OCI-LY1 (cell line): Measurements from ENCODE around the gene AFAP1.
A peak's percentile ranks its signal among the peaks of the same experiment; 100 is the strongest.

ENCODE experiments used
- H2AFZ ChIP-seq: fragments of 200-600 bp; sonication (generic), shearing (Covaris generic); 2 replicates; pipeline ENCODE4 v1.6.0; 2014; ENCODE audit warnings: antibody characterized with exemption, mild to moderate bottlenecking, low read length
- H3F3A ChIP-seq: fragments of 200-600 bp; sonication (generic), shearing (Covaris generic); 2 replicates; pipeline ENCODE4 v1.6.0; 2014; ENCODE audit warnings: mild to moderate bottlenecking, antibody characterized with exemption, low read length, moderate library complexity; ENCODE audit not compliant: insufficient read depth
- H3K27ac ChIP-seq: fragments of 200-600 bp; sonication (generic); 2 replicates; pipeline ENCODE4 v1.5.1; 2014; ENCODE audit warnings: low read length, mixed run types, mild to moderate bottlenecking, low read depth; ENCODE audit not compliant: poor library complexity, severe bottlenecking
- H3K27me3 ChIP-seq: fragments of 200-600 bp; sonication (generic); 2 replicates; pipeline ENCODE4 v1.6.0; 2014; ENCODE audit warnings: antibody characterized with exemption, mild to moderate bottlenecking, low read length, moderate library complexity; ENCODE audit not compliant: insufficient read depth
- H3K36me3 ChIP-seq: fragments of 200-600 bp; sonication (generic); 2 replicates; pipeline ENCODE4 v1.6.1; 2014; ENCODE audit warnings: mild to moderate bottlenecking, antibody characterized with exemption, low read length, moderate library complexity, mixed read lengths; ENCODE audit not compliant: insufficient read depth
- H3K4me1 ChIP-seq: fragments of 200-600 bp; sonication (generic); 2 replicates; pipeline ENCODE4 v1.5.1; 2014; ENCODE audit warnings: mild to moderate bottlenecking, low read length, moderate library complexity; ENCODE audit not compliant: insufficient read depth, severe bottlenecking
- H3K4me2 ChIP-seq: fragments of 200-600 bp; sonication (generic), shearing (Covaris generic); 2 replicates; pipeline ENCODE4 v1.6.1; 2014; ENCODE audit warnings: low read length
- H3K4me3 ChIP-seq: fragments of 200-600 bp; sonication (generic); 2 replicates; pipeline ENCODE4 v1.5.1; 2014; ENCODE audit warnings: low read length, low read depth, mild to moderate bottlenecking, mixed read lengths; ENCODE audit not compliant: poor library complexity, severe bottlenecking
- H3K79me2 ChIP-seq: fragments of 200-600 bp; shearing (Covaris generic); 2 replicates; pipeline ENCODE4 v1.6.1; 2016; ENCODE audit warnings: mixed run types, low read length, mixed read lengths; ENCODE audit not compliant: insufficient read depth
- H3K9ac ChIP-seq: fragments of 200-600 bp; sonication (generic), shearing (Covaris generic); 2 replicates; pipeline ENCODE4 v1.6.1; 2014; ENCODE audit warnings: mild to moderate bottlenecking, low read length, mixed read lengths
- H3K9me2 ChIP-seq: fragments of 200-600 bp; sonication (generic), shearing (Covaris generic); 2 replicates; pipeline ENCODE4 v1.6.1; 2014; ENCODE audit warnings: low read depth, mild to moderate bottlenecking, low read length, mixed read lengths
- H3K9me3 ChIP-seq: fragments of 200-600 bp; shearing (Covaris generic); 2 replicates; pipeline ENCODE4 v1.6.1; 2014; ENCODE audit warnings: low read length, mixed read lengths
- H4K20me1 ChIP-seq: fragments of 200-600 bp; sonication (generic), shearing (Covaris generic); 2 replicates; pipeline ENCODE4 v1.6.0; 2016; ENCODE audit warnings: mild to moderate bottlenecking, low read length; ENCODE audit not compliant: insufficient read depth
- CTCF ChIP-seq: fragments of 200-600 bp; sonication (generic), shearing (Covaris generic); IDR thresholded peaks from 2 replicates; pipeline ENCODE4 v1.5.1; 2017; ENCODE audit warnings: mild to moderate bottlenecking, antibody characterized with exemption, low read length, moderate library complexity, mixed read lengths
- EZH2 ChIP-seq: fragments of 200-600 bp; sonication (generic), shearing (Covaris generic); IDR thresholded peaks from 2 replicates; pipeline ENCODE4 v1.8.0; 2017; ENCODE audit warnings: borderline replicate concordance, mixed run types, mild to moderate bottlenecking, antibody characterized with exemption, low read length, moderate library complexity, mixed read lengths

Gene AFAP1

GRCh38 chr4:7788193-7788592, 151.5 kb downstream of the AFAP1 start:
- H3K4me2 ChIP-seq = no peak overlapping the region
- H3K79me2 ChIP-seq = no peaks in the 10 kb centered on the region
- no peaks in the 10 kb centered on the region for H3K9me3 ChIP-seq
- no peak overlapping the region for H3K4me3 ChIP-seq
- no peak for TF ChIP-seq EZH2
- H4K20me1 ChIP-seq = no peaks in the 10 kb centered on the region
- H3K4me1 ChIP-seq = peaks cover 84% of the 10 kb centered on the region
- no peaks in the 10 kb centered on the region for H3K36me3 ChIP-seq
- H3K9ac ChIP-seq = no peak overlapping the region
- no peaks in the 10 kb centered on the region for H3F3A ChIP-seq
- no peak overlapping the region for H2AFZ ChIP-seq
- H3K27ac ChIP-seq = no peak overlapping the region
- no peaks in the 10 kb centered on the region for H3K9me2 ChIP-seq
- no peaks in the 10 kb centered on the region for H3K27me3 ChIP-seq

GRCh38 chr4:7787681-7788141, 151.9 kb downstream of the AFAP1 start:
- Histone ChIP-seq H3K9me3 (no peaks in the 10 kb centered on the region), H3K9me2 (no peaks in the 10 kb centered on the region), H3K4me2 (no peak overlapping the region), H3K4me1 (peaks cover 81% of the 10 kb centered on the region), H3K27ac (no peak overlapping the region), H2AFZ (no peak overlapping the region), H3K9ac (no peak overlapping the region), H3F3A (no peaks in the 10 kb centered on the region), H3K27me3 (no peaks in the 10 kb centered on the region), H3K36me3 (no peaks in the 10 kb centered on the region), H3K79me2 (no peaks in the 10 kb centered on the region), H4K20me1 (no peaks in the 10 kb centered on the region), H3K4me3 (no peak overlapping the region)
- TF ChIP-seq EZH2 (no peak), CTCF (no peak)

DNA sequence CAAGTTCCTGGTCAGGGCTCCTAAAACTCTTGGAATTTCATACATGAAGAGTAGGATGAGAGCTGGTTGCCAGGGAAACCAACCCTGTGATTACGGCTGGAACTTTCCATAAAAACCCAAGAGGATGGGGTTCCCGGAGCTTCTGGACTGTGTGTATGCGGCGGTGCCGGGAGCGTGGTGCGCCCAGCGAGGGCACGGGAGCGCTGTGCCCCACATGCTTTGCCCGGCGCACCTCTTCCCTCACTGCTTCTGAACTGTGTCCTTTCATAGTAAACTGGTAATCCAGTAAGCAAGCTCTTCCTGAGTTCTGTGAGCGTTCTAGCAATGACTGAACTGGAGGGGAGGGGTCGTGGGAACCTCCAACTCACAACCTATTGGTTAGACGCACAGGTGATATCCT, 152.6 kb downstream of the AFAP1 start:
- H2AFZ ChIP-seq = no peak overlapping the region
- H3K4me2 ChIP-seq = peak overlapping the region; percentile 54; the same call in 1 of the 2 replicates
- no peaks in the 10 kb centered on the region for H3K36me3 ChIP-seq
- H4K20me1 ChIP-seq = no peaks in the 10 kb centered on the region
- no peaks in the 10 kb centered on the region for H3K9me3 ChIP-seq
- no peaks in the 10 kb centered on the region for H3F3A ChIP-seq
- H3K9me2 ChIP-seq = no peaks in the 10 kb centered on the region
- H3K4me1 ChIP-seq = peaks cover 81% of the 10 kb centered on the region
- peak overlapping the region; percentile 83 for H3K27ac ChIP-seq
- no peak for TF ChIP-seq EZH2
- no peak for TF ChIP-seq CTCF
- H3K9ac ChIP-seq = no peak overlapping the region; the same call in 1 of the 2 replicates
- no peaks in the 10 kb centered on the region for H3K27me3 ChIP-seq
- H3K79me2 ChIP-seq = no peaks in the 10 kb centered on the region
- H3K4me3 ChIP-seq = no peak overlapping the region

- Histone ChIP-seq H4K20me1 (no peaks in the 10 kb centered on the region), H3K79me2 (no peaks in the 10 kb centered on the region), H3F3A (no peaks in the 10 kb centered on the region), H3K36me3 (no peaks in the 10 kb centered on the region), H3K27me3 (no peaks in the 10 kb centered on the region), H3K27ac (peak overlapping the region; percentile 83), H3K9me2 (no peaks in the 10 kb centered on the region), H3K4me2 (peak overlapping the region; percentile 54), H3K4me1 (peaks cover 75% of the 10 kb centered on the region), H2AFZ (no peak overlapping the region), H3K4me3 (peak overlapping the region; percentile 42), H3K9me3 (no peaks in the 10 kb centered on the region), H3K9ac (peak overlapping the region; percentile 41; the same call in 1 of the 2 replicates)
- TF ChIP-seq CTCF = no peak
- no peak for TF ChIP-seq EZH2
Measured at GRCh38 chr4:7786517-7786916, 153.1 kb downstream of the AFAP1 start.
